Fibroblast of skin of left quadriceps (primary cell): ENCODE data around the gene RARG.
"Not testable (repeated sequence)": the region's sequence is repeated elsewhere in the genome, so short reads cannot be mapped to it uniquely, and the experiment has no call there.

Source experiments
- DNase-seq, 2 experiments: peaks; one replicate each; pipeline ENCODE4 v3.0.0-alpha.2; 2013; ENCODE audit warnings: low read depth in 2 of 2

The RARG gene

GRCh38 chr12:53191885-53192530, 40.0 kb downstream of the RARG start:
- no peak for DNase-seq

DNA sequence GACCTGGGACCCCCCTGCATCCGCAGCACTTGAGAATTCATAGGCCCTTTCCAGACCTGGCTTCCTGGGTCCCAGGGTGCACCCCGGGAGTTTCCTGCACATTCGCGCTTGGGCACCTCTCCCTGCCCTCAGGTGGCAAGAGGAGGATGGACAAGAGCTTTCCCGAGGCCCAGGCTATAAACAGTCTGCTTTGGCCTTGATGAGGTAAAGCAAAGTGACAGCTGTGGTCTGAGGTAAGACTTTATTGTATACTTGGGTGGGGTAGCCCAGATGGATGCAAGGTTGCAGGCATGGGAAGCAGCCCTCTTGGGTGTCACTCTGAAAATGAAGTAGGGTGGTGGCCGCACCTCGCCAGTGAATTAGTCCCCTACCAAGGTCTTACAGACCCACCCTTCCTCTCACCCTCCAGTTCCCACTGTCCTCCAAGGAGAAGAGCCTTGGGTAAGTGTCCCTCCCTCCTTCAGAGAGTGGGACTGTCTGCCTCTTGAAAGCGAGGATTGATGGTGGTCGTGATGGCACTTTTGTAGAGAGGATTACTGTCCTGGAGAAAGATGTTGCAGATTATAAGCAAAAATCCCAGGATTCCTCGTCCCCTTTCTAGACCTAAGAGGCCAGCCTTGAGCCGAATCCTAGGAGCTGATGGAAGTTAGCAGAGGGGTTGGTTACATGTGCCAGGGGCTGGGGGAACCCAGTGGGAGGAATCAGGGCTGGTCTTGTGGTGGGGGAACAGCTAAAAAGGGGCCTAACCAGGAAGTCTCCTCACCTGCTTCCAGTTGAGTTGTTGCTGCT, 40.7 kb downstream of the RARG start:
- no peak for DNase-seq

DNA sequence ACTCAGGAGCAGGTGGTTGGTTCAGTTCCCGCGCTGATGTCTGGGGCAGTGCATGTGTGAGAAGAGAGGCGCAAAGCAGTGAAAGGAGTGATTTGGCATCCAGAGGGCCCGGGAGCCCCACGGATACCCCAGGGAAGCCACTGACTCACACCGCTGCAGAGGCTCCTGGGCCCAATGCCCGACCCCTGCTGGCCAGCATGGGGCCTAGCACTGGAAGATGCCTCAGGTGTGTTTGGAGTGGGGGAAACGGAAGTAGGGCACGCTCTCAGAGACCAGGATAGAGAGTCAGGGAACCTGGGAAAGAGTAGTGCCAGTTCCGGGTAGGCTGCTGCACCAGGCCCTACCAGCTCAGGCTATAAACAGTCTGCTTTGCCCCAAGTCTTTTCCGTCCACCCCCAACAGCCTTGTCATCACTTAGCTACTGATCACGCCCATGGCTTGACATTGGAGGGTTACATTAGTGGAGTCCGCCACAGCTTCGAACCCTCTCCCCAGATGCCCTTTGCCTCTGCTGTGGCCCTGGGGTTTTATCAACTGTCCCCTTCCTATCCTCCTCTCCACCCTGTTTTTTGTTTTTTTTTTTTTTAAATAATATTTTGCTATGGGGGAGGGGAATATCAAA, 41.8 kb downstream of the RARG start:
- DNase-seq: no peak

DNA sequence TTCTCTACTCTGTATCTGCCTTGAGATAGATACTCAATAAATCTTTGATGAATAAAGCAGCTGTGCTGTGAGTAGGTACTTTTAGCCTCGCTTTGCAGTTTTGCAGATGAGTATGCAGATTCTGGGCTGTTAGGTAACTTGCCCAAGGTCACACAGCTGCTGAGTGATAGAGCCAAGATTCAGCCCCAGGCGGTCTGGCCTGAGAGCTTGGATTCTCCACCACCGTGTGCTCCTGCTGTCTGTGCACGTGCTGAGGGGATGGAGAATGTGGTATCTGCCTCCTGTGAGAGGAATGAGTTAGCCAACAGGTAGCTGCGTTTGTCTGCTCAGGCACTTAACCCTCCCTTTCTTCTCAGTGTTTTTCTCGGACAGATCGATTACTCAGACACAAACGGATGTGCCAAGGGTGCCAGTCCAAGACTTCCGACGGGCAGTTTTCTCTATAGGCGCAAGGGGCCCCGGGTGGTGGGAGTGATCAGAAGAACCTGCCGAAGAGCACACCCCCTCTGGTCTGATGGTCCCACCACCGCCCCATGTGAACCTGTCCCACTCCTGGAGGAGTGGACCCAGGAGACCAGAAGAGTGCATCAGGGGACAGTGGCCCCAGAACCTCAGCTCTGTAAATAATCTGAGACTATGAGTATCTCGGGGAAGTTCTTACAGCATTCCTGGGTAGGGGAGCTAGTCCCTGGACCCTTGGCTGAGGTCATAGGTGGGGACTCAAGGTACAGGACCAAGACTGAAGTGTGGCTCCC, 44.7 kb downstream of the RARG start:
- DNase-seq: no peak

DNA sequence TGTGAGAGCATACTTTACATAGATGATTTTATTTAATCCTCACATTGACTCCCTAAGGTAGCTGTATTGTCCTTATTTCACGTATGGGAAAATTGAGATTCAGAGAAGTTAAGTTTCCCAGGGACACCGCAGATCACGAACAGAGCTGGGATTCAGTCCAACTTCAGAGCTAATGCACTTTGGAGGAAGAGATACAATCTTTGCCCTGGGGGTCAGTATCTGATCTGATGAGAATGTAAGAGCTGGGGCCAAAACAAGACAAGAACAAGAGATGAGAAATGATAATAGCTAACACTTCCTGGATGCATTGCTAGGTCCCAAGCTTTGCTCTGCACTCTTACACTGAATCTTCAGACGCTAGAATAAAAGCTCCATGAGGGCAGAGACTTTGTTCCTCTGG, 45.3 kb downstream of the RARG start:
- DNase-seq: no peak

DNA sequence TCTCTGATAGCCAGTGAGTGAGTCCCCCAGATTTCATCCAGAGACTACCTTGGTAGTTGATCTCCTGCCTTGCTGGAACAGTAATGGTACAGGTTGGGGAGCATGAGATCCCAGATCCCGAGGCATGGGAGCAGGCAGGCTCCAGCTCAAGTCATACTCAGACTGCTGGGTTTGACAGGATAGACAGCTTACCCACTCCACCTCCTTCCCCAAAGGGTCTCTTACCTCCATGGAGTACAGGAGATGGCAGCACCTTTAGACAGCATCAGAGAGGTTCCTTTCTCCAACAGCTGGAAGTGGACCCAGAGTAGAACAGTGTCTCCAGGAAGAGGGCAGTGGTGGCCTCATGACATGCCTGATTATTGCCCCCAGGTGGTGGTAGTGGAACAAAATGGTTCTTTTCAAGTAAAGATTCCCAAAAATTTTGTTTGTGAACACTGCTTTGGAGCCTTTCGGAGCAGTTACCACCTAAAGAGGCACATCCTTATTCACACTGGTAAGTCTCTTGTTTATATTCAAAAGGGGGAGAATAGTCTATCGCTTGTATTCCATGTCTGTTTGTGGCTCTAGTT, 46.3 kb downstream of the RARG start:
- no peak for DNase-seq

- DNase-seq: no peak
Observed at GRCh38 chr12:53184828-53185227, 47.2 kb downstream of the RARG start.

GRCh38 chr12:53182903-53183302, 49.1 kb downstream of the RARG start:
- no peak for DNase-seq

- no peak for DNase-seq
Observed at GRCh38 chr12:53181935-53182334, 50.1 kb downstream of the RARG start.

DNA sequence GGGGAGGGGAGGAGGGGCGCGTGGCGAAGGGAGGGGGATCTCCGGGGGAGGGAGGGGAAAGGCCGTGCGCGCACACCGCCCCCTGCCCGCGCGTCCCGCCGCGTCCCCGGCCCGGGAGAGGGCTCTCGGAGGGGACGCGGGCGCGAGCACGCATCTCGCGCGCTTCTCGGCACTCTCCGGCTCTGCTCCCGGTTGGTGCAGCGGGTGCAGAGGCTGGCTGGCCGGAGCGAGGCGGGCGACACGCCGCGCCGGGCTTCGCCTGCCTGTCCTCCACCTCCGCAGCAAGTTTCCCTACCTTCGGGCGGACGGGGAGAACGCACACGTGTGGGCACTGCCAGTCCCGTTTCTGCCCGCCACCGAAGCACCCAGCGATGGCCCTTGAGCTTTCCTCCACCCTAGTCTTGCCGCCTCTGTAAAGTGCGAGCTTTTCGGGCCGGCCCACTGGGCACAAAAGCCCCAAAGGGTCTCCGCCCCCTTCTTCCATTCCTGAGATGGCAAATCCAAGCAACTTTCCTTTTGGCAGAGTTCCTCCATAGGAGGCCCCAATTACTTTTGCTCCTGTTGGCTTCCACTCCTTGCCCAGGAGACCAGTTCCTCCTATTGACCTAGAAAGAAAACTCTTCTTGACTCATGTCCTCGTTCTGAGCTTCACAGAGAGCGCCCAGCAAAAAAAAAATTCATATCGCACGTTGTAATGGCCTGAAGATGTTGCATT, 50.9 kb downstream of the RARG start:
- DNase-seq: peak in 1 of 2 experiments; percentile 50

- peak; percentile 95 to 96 for DNase-seq
Observed at GRCh38 chr12:53180220-53180930, 51.6 kb downstream of the RARG start, which contains the start of the genes CSAD and ZNF740. TSS of gene CSAD (minus strand) at chr12:53180925. CDS start at chr12:53173470, 7,455 bp downstream. TSS of gene ZNF740 (plus strand) at chr12:53180722. CDS start at chr12:53181984, 1,262 bp downstream.

DNA sequence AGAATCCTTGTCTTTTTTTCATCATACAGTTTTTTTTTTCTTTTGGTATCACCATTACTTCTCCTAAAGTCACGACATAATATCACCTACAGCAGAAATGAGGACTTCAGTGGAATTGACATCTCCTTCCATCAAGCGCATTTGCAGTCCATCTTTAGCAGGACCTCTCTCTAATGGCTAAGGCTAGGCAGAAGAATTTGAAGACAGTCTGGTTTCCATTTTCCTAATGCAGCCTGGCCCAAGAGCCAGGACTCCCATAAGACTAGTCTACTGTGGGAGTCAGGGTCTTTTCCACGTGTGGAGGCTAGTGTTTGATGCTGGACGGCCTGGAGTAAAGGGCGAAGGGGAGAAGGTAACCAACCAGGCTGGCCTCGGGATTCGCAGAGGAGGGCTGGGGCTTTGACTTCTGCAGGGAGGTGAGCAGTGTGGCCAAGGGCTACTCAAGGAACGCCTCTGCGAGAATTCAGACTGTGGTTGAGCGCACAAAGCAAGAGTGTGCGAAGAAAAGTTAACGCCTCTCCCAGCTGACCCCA, 52.3 kb downstream of the RARG start:
- DNase-seq: no peak

GRCh38 chr12:53178803-53179202, 53.2 kb downstream of the RARG start:
- DNase-seq: not testable (repeated sequence)

DNA sequence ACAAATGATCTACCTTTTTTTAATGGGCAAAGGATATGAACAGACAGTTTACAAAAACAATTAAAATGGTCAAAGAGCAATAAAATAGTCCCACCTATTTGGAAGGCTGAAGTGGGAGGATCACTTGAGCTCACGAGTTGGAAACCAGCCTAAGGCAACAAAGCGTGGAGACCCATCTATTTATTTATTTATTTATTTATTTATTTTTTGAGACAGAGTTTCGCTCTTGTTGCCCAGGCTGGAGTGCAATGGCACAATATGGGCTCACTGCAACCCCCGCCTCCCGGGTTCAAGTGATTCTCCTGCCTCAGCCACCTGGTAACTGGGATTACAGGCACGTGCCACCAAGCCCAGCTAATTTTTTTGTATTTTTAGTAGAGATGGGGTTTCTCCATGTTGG, 54.6 kb downstream of the RARG start:
- not testable (repeated sequence) for DNase-seq

DNA sequence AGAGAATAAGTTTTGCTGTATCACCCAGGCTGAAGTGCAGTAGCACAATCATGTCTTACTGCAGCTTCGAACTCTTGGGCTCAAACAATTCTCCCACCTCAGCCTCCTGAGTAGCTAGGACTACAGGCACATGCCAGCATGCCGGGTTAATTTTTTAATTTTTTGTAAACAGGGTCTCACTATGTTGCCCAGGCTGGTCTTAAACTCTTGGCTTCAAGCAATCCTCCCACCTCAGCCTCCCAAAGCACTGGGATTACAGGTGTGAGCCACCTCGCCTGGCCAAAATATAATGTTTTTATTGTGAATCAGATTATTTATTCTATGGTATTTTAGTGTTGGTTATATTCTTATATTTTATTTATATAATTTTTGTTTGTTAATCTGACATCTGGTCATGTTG, 55.3 kb downstream of the RARG start:
- no peak for DNase-seq

GRCh38 chr12:53174881-53175491, 57.0 kb downstream of the RARG start:
- no peak for DNase-seq

DNA sequence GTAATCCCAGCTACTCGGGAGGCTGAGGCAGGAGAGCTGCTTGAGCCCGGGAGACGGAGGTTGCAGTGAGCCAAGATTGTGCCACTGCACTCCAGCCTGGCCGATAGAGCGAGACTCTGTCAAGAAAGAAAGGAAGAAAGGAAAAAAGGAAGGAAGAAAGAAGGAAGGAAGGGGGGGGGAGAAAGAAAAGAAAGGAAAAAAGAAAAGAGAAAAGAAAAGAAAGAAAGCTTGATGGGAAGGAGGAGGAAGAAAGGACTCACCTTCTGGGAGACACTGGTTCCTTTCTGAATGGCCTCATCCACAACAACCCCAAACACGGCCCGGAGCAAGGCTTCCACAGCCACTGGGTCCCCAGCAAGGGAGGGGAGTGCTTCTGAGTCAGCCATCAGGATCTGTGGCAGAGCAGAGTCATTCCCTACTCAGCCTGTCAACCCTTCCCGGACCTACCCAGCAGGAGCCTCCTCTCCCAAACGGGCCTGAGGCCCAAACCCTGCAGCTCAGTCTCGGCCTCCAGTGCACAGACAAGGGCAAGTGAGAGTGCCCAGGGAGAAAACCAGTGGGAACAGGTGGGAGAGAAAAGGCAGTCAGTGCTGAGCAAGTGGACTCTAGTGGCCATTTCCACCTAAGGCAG, 58.8 kb downstream of the RARG start:
- DNase-seq: no peak

GRCh38 chr12:53172352-53172751, 59.7 kb downstream of the RARG start:
- peak in 1 of 2 experiments; percentile 52 for DNase-seq

DNA sequence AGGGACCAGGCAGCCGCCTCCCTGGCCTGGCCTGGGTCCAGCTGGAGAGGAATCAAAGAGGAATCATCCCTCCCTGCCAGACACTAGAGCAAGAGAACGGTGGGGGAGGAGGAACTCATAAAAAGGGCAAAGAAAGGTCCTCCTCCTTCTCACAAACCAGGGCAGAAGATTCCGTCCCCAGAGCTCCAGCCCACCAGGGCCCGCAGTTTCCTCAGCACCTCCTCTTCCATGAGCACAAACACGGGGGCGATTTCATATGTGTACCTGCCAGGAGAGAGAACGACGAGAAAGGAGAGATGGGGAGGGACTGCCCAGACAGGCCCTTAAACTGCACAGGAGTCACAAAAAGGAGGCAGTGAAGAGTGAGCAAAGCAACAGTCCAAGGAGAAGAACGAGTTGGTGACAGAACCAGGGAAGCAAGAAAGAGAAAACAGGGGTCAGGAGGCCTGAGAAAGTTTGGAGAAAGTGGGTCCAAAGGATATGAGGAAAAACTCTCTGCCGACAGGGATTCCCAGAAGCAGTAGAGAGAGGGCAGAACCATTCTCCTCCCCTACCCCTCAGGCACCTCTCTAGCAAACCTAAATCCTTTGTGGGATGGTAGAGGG, 60.2 kb downstream of the RARG start:
- no peak for DNase-seq
